HFF-Myc (cell line): ENCODE measurements around the gene PIK3C2G.
"Not testable (repeated sequence)": the region's sequence is repeated elsewhere in the genome, so short reads cannot be mapped to it uniquely, and the experiment has no call there.

Experiments
- DNase-seq: peaks from one replicate; pipeline ENCODE4 v3.0.0-alpha.2; 2011; ENCODE audit warnings: low read depth; ENCODE audit errors: extremely low read depth
- H3K4me3 ChIP-seq: replicated peaks from 2 replicates; pipeline ENCODE4 v1.5.1; 2011; ENCODE audit warnings: low read depth, mild to moderate bottlenecking, control low read depth, low read length
- CTCF ChIP-seq: IDR thresholded peaks from 2 replicates; pipeline ENCODE4 v1.5.1; 2012; ENCODE audit warnings: mild to moderate bottlenecking, low read depth, low read length, control low read depth; ENCODE audit errors: missing control alignments

Gene PIK3C2G

DNA sequence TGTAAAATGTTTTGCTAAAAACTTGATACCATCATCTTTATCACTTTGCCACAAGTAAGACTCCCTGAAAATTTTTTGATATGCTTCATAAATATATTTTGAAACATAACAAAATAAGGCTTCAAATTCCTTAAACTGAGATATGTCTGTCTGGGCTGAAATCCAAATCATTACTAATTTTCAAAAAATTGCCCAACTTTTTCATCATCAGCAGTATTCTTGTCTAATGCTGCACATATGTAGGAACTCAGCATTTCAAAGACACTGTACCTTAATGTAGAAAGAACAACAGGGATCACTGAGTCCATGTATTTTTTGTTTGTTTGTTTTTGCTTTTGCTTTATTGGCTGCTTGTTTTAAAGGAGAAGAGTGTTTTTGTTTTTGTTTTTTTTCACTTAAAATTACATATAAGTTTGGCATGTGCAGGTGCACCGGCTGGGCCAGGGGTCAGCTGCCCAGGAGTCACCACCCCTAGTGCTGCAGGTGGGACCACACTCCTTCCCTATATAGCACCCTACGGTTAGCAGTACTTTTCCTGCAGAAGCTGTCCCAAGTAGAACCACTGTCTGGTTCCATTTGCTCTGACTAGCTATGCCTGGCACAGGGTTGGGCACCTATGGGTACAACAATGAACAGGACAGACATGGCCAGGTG is 231.2 kb downstream of the PIK3C2G start:
- TF ChIP-seq CTCF: no peak
- DNase-seq: no peak
- no peak overlapping the region for H3K4me3 ChIP-seq

- no peak for TF ChIP-seq CTCF
- DNase-seq: no peak
- H3K4me3 ChIP-seq: no peak overlapping the region
Measured at GRCh38 chr12:18496156-18496555, 234.8 kb downstream of the PIK3C2G start.

- DNase-seq, H3K4me3 ChIP-seq: not testable (repeated sequence)
Measured at GRCh38 chr12:18500160-18500574, 238.8 kb downstream of the PIK3C2G start.

GRCh38 chr12:18500736-18501135 is 239.4 kb downstream of the PIK3C2G start:
- not testable (repeated sequence) for DNase-seq

GRCh38 chr12:18502422-18502968 is 241.2 kb downstream of the PIK3C2G start:
- H3K4me3 ChIP-seq: no peak overlapping the region
- no peak for DNase-seq
- no peak for TF ChIP-seq CTCF

More at GRCh38 chr12:18500736-18501135, 239.4 kb downstream of the PIK3C2G start:
- not testable (repeated sequence) for H3K4me3 ChIP-seq

GRCh38 chr12:18521461-18521860 is 260.1 kb downstream of the PIK3C2G start:
- H3K4me3 ChIP-seq: no peak overlapping the region
- no peak for TF ChIP-seq CTCF
- no peak for DNase-seq

DNA sequence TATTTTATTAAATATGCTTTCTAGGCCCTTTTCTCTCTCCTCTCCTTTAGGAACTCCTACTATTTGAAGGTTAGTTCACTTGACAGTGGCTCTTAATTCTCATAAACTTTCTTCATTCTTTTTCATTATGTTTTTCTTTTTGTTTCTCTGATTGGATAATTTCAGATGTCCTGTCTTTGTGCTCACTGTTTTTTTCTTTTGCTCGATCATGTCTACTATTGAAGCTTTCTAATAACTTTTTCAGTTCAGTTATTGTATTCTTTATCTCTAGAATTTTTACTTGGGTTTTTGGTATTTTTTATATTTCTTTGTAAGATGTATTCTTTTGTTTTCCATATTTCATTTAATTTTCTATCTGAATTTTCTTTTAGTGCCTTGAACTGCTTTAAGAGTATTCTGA is 261.5 kb downstream of the PIK3C2G start:
- no peak for DNase-seq
- H3K4me3 ChIP-seq: no peak overlapping the region
- no peak for TF ChIP-seq CTCF

DNA sequence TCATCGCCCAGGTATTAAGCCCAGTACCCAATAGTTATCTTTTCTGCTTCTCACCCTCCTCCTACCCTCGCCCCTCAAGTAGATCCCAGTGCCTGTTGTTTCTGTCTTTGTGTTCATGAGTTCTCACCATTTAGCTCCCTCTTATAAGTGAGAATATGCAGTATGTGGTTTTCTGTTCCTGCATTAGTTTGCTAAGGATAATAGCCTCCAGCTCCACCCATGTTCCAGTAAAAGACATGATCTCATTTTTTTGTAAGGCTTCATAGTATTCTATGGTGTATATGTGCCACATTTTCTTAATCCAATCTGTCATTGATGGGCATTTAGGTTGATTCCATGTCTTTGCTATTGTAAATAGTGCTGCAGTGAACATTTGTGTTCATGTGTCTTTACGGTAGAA is 281.2 kb downstream of the PIK3C2G start:
- H3K4me3 ChIP-seq, DNase-seq: not testable (repeated sequence)
